ENCODE data around the gene THSD4. TPM values are rescaled to one million over a fixed set of nuclear protein-coding genes. Genes with fewer than 3 reads are reported as not detected.

THSD4 gene
- total and polyA plus RNA-seq, 2 of the 4 experiments (the other 2 are of a cell fraction) = 25.5 to 31.1 TPM

- BruUV-seq (replicated peaks) = no TSS peak
- in situ Hi-C loops (cut with MboI; ENCODE audit: low sequenced_read_pairs) (no loop called here), dilution Hi-C loops (cut with HindIII; ENCODE audit: low sequenced_read_pairs, unreplicated experiment) (no loop called here), intact Hi-C loops (cut with micrococcal nuclease) (no loop called here)
- Histone ChIP-seq H4K8ac (ENCODE audit: low read depth in 2 of 2, low read length in 2 of 2) (no peak overlapping the region), H3K18ac (ENCODE audit: low read depth, low read length) (no peak overlapping the region), H3K79me1 (ENCODE audit: low read depth in 1 of 2, low read length in 2 of 2) (no peaks in the 10 kb centered on the region), H3K9me3 (ENCODE audit: control insufficient read depth, insufficient read depth, low read length) (no peaks in the 10 kb centered on the region), H3K27me3 (ENCODE audit: control insufficient read depth, insufficient read depth, low read length) (no peaks in the 10 kb centered on the region), H2BK5ac (ENCODE audit: low read depth, low read length, poor library complexity, severe bottlenecking) (no peak overlapping the region), H3K4me2 (ENCODE audit: low read depth, low read length) (no peak overlapping the region), H4K91ac (ENCODE audit: insufficient read depth, low read depth, low read length) (no peak overlapping the region), H2AK5ac (ENCODE audit: low read depth, low read length) (no peak overlapping the region), H3K4me3 (ENCODE audit: insufficient read depth, low read depth, low read length) (no peak overlapping the region), H3K36me3 (ENCODE audit: control insufficient read depth, insufficient read depth, low read length) (no peaks in the 10 kb centered on the region), H3K14ac (replicated peaks; ENCODE audit: low read depth, low read length) (no peak overlapping the region), H2BK120ac (ENCODE audit: low read depth, low read length) (no peak overlapping the region), H4K5ac (ENCODE audit: low read depth, low read length) (no peak overlapping the region), H3K4ac (ENCODE audit: low read depth, low read length) (no peak overlapping the region), H3K4me1 (ENCODE audit: control insufficient read depth, insufficient read depth, low read length) (peaks cover 5% of the 10 kb centered on the region), H3K23ac (ENCODE audit: low read depth, low read length) (no peak overlapping the region), H2BK15ac (ENCODE audit: low read depth, low read length) (no peak overlapping the region), H2AFZ (replicated peaks; ENCODE audit: low read length, poor library complexity) (no peak overlapping the region), H3K56ac (ENCODE audit: extremely low read depth, insufficient read depth, low read length) (no peak overlapping the region), H3K9ac (ENCODE audit: low read depth, low read length) (no peak overlapping the region), H3K27ac (ENCODE audit: insufficient read depth, low read length) (no peak overlapping the region), H2BK20ac (ENCODE audit: low read depth, low read length) (no peak overlapping the region), H4K20me1 (ENCODE audit: insufficient read depth, low read length) (no peaks in the 10 kb centered on the region), H3K9me1 (ENCODE audit: insufficient read depth, low read length) (peaks cover 2% of the 10 kb centered on the region; the same call in 1 of the 2 replicates), H2AK9ac (replicated peaks; ENCODE audit: low read depth, low read length, poor library complexity) (no peak overlapping the region)
- WGBS, 2 experiments (ENCODE audit: extremely low coverage in 2 of 2, insufficient read length in 1 of 2) = no CpG with 5 or more reads among the region's 1 CpG
- POLR2A ChIA-PET (ENCODE audit: unreplicated experiment) = no interaction called here
- TF ChIP-seq MAFK (IDR thresholded peaks at IDR 0.05; ENCODE audit: low read depth, low read length) (no peak), MXI1 (IDR thresholded peaks at IDR 0.05; ENCODE audit: borderline replicate concordance, low read depth, low read length) (no peak), RFX5 (IDR thresholded peaks at IDR 0.05; ENCODE audit: low read depth, low read length) (no peak), ELK1 (IDR thresholded peaks at IDR 0.05; ENCODE audit: borderline replicate concordance, low read depth, low read length) (no peak), CEBPB (IDR thresholded peaks at IDR 0.05; ENCODE audit: low read depth, low read length) (no peak), RAD21 (IDR thresholded peaks at IDR 0.05; ENCODE audit: low read length) (no peak), FOS (IDR thresholded peaks at IDR 0.05; ENCODE audit: low read depth, low read length) (no peak), SMC3 (IDR thresholded peaks at IDR 0.05; ENCODE audit: low read depth, low read length) (no peak), USF2 (IDR thresholded peaks at IDR 0.05; ENCODE audit: low read depth, low read length) (no peak), NFE2L2 (IDR thresholded peaks at IDR 0.05; ENCODE audit: low read depth, low read length) (no peak)
- CTCF ChIA-PET = no interaction called here
- ATAC-seq (ENCODE audit: low read depth) (no peak), DNase-seq (no peak)
These were observed 16.4 kb upstream of the THSD4 start for GRCh38 chr15:71098920-71099319.

Data from IMR-90 (cell line).